Right lobe of liver (tissue), 6 donors: ENCODE results near the gene RASSF4. TPM values are rescaled to one million over a fixed set of nuclear protein-coding genes. Genes with fewer than 3 reads are reported as not detected.

Source experiments
- ATAC-seq, 4 donors: fragments of 200-7000 bp; cut with Tn5 transposase; one replicate each; pipeline ENCODE4 v1.9.1; 2020; ENCODE audit warnings: mild to moderate bottlenecking in 4 of 4, moderate library complexity in 4 of 4
- DNase-seq, 3 donors: peaks; one replicate each; pipeline ENCODE4 v3.0.0-alpha.2; 2020
- H3K27ac ChIP-seq, 3 donors: fragments of 200-600 bp; one replicate each; pipeline ENCODE4 v1.8.0; 2022
- H3K27me3 ChIP-seq, 2 donors: fragments of 200-600 bp; one replicate each; pipeline ENCODE4 v1.8.0; 2022
- H3K36me3 ChIP-seq, 4 donors: fragments of 200-600 bp; sonication (generic) in 1 of 4; one replicate each; pipeline versions ENCODE4 v1.5.1 to v1.8.0; 2017 to 2022; ENCODE audit warnings: control low read depth in 1 of 4
- H3K4me1 ChIP-seq, 4 donors: fragments of 200-600 bp; sonication (generic) in 1 of 4; one replicate each; pipeline versions ENCODE4 v1.5.1 to v1.8.0; 2017 to 2022; ENCODE audit warnings: control low read depth in 1 of 4
- H3K4me3 ChIP-seq, 3 donors: fragments of 200-600 bp; one replicate each; pipeline ENCODE4 v1.8.0; 2022
- H3K9me3 ChIP-seq, 4 donors: fragments of 200-600 bp; sonication (generic) in 1 of 4; one replicate each; pipeline versions ENCODE4 v1.5.1 to v1.8.0; 2017 to 2022; ENCODE audit warnings: control low read depth in 1 of 4
- POLR2A ChIP-seq: fragments of 450-650 bp; IDR thresholded peaks from one replicate; pipeline ENCODE4 v1.6.1; 2017; ENCODE audit warnings: antibody characterized with exemption, mild to moderate bottlenecking
- WGBS: methylation state at CpG from one replicate; pipeline ENCODE4 v1.1.6; 2018; ENCODE audit warnings: low coverage, low lambda C conversion rate; ENCODE audit not compliant: insufficient coverage; ENCODE audit errors: missing lambda C conversion rate; 5-methylcytosine and 5-hydroxymethylcytosine counted together
- intact Hi-C, 2 donors: fragments of 100-400 bp; cut with DNase I; formaldehyde crosslinking; loops; one replicate each; pipeline versions ENCODE4 v1.11.2 to v1.14.1; 2022
- total RNA-seq, 6 experiments: library from RNA; depleted of rRNA in 2 of 6; stranded (reverse); fragments of >200 nt in 2 of 6; fragmentation: NEBNext Ultra II Directional in 3 of 6; extraction: Animal tissue kit (Norgen Biotek cat#: 25700) in 3 of 6; gene quantifications; one replicate each; pipeline versions ENCODE4 v1.1.0 to v1.2.4, GENCODE V29; 2016 to 2023
- TF ChIP-seq, protein P1 (sequence below), 4 donors: fragments of 200-600 bp in 3 of 4; fragments of 450-650 bp in 1 of 4; IDR thresholded peaks; one replicate each; pipeline versions ENCODE4 v1.5.1 to v1.8.0; 2016 to 2022; ENCODE audit warnings: antibody characterized with exemption in 4 of 4, mild to moderate bottlenecking in 2 of 4
- donor health status: DM: no; HTN: yes; CAD: no.
- donor health status: DM: no; HTN: no; CAD: no.
- donor health status: DM: no; HTN: no; CAD: no.
- donor health status: DM: no; HTN: yes; CAD: no.
- donor health status: DM: no; HTN: yes; CAD: no.

RASSF4 gene
- total RNA-seq, 6 experiments from 2014 or later: 13.6 to 28.5 (median 19.6) TPM

GRCh38 chr10:44954962-44955361 lies 4.6 kb upstream of the RASSF4 start:
- Histone ChIP-seq H3K4me3 (no peak overlapping the region), H3K27me3 (no peaks in the 10 kb centered on the region), H3K4me1 (peaks cover 0 to 22% (median 4%) of the 10 kb centered on the region in 4 donors), H3K27ac (no peak overlapping the region), H3K36me3 (peaks cover 0 to 4% (median 0%) of the 10 kb centered on the region in 4 donors), H3K9me3 (no peaks in the 10 kb centered on the region)
- no peak for TF ChIP-seq POLR2A
- TF ChIP-seq, protein P1, sequence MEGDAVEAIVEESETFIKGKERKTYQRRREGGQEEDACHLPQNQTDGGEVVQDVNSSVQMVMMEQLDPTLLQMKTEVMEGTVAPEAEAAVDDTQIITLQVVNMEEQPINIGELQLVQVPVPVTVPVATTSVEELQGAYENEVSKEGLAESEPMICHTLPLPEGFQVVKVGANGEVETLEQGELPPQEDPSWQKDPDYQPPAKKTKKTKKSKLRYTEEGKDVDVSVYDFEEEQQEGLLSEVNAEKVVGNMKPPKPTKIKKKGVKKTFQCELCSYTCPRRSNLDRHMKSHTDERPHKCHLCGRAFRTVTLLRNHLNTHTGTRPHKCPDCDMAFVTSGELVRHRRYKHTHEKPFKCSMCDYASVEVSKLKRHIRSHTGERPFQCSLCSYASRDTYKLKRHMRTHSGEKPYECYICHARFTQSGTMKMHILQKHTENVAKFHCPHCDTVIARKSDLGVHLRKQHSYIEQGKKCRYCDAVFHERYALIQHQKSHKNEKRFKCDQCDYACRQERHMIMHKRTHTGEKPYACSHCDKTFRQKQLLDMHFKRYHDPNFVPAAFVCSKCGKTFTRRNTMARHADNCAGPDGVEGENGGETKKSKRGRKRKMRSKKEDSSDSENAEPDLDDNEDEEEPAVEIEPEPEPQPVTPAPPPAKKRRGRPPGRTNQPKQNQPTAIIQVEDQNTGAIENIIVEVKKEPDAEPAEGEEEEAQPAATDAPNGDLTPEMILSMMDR (IDR thresholded peaks at IDR 0.05): no peak
- intact Hi-C loops: no loop called here
- no peak for ATAC-seq
- DNase-seq: no peak

- WGBS: 87% methylated on average over 8 of the region's 8 CpGs
- DNase-seq (peak in 1 of 3 donors; percentile 20), ATAC-seq (no peak)
- Histone ChIP-seq H3K4me3 (no peak overlapping the region), H3K27ac (no peak overlapping the region), H3K27me3 (no peaks in the 10 kb centered on the region), H3K9me3 (no peaks in the 10 kb centered on the region), H3K4me1 (peaks cover 0 to 28% (median 6%) of the 10 kb centered on the region in 4 donors), H3K36me3 (peaks cover 0 to 4% (median 0%) of the 10 kb centered on the region in 4 donors)
- intact Hi-C loops: no loop called here
- TF ChIP-seq, protein P1 (IDR thresholded peaks at IDR 0.05): no peak
- TF ChIP-seq POLR2A: no peak
Observed at GRCh38 chr10:44955413-44956070, 4.1 kb upstream of the RASSF4 start.

DNA sequence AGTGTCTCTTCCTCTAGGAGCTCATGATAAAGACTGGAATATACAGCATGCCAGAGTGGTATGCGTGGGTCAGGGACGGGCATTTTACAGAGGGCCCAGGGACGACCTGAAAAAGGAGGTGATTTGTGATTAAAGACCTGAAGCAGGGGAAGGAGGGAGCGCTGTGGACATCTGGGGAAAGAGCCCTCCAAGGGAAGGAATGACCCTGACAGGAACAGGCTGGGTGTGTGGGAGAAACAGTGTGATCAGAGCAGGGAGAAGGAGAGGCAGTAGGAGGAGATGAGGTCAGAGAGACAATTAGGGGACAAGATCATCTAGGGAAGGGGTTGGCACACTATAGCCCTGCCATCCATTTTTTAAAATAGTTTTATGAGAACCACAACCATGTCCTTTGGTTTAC lies 3.4 kb upstream of the RASSF4 start:
- intact Hi-C loops: no loop called here
- peaks cover 0 to 4% (median 0%) of the 10 kb centered on the region in 4 donors for H3K36me3 ChIP-seq
- H3K27ac ChIP-seq: no peak overlapping the region
- no peaks in the 10 kb centered on the region for H3K9me3 ChIP-seq
- DNase-seq (peak in 1 of 3 donors; percentile 17), ATAC-seq (no peak)
- H3K4me3 ChIP-seq: no peak overlapping the region
- no peak for TF ChIP-seq POLR2A
- TF ChIP-seq, protein P1 (IDR thresholded peaks at IDR 0.05): no peak
- H3K4me1 ChIP-seq: peaks cover 0 to 35% (median 6%) of the 10 kb centered on the region in 4 donors
- 88% methylated on average over 4 of the region's 4 CpGs for WGBS
- no peaks in the 10 kb centered on the region for H3K27me3 ChIP-seq

DNA sequence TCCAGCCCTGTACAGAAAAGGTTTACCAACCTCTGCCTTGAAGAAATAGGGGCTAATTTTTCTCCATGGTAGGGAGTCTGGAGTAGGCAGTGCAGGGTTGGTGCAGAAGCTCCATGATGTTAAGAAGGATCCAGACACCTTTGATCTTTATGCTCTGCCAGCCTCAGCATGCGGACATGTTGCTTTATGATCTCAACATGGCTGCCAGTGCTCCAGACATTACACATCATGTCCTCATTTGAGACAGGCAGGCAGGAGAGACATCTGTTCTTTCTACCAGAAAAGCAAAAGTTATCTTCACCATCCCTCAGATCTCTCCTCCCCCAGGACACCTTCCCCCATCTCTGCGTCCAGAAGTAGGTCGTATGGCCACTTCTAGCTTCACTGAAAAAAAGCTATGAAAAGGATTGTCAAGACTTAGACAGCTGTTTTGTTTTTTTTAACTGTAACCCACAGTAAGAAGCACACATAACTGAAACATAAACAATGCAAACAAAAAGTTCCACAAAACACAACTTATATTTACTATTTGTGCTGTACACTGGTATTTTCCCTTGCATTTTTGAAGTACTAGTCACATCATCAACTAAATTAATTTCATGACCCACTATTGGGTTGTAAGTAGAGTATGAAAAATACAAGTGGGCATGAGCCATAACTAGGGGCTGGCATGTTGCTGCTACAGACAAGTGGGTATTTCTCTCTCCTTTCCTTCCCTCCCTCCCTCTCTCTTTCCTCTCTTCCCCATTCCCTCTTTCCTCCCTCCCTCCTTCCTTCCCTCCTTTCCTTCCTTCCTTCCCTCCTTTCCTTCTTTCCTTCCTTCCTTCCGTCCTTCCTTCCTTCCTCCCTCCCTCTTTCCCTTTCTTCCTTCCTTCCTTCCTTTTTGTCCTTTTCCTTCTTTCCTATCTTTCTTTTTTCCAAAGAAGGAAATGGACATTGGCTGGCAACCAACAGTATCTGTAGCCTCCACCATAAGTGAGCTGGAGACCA lies 2.6 kb upstream of the RASSF4 start:
- ATAC-seq (no peak), DNase-seq (peak in 1 of 3 donors; percentile 8)
- TF ChIP-seq POLR2A: no peak
- Histone ChIP-seq H3K4me3 (no peak overlapping the region), H3K27me3 (no peaks in the 10 kb centered on the region), H3K9me3 (no peaks in the 10 kb centered on the region), H3K4me1 (peaks cover 0 to 43% (median 6%) of the 10 kb centered on the region in 4 donors), H3K27ac (no peak overlapping the region), H3K36me3 (peaks cover 0 to 4% (median 0%) of the 10 kb centered on the region in 4 donors)
- intact Hi-C loops: no loop called here
- 80% methylated on average over 3 of the region's 4 CpGs for WGBS
